Measurements from ENCODE around the gene RDX. TPM values are rescaled to one million over a fixed set of nuclear protein-coding genes. Genes with fewer than 3 reads are reported as not detected.

The RDX gene
- total RNA-seq (2022; extraction: Qiagen RNA extraction; ENCODE audit: low read depth), result 77.1 to 120 TPM (median 105 TPM) in 5 replicates

GRCh38 chr11:110296226-110297075 is at the start of gene RDX:
TSS of gene RDX (minus strand) at chr11:110296614. CDS start at chr11:110279692, 16,922 bp downstream.

Other genes starting within 250 kb of the RDX start
- 4.3 to 7.9 TPM (median 6.6 TPM) in 5 replicates for gene ZC3H12C, start 203.2 kb downstream of the RDX start, total RNA-seq (2022; extraction: Qiagen RNA extraction; ENCODE audit: low read depth)
- gene FDX1, start 133.3 kb upstream of the RDX start, total RNA-seq (2022; extraction: Qiagen RNA extraction; ENCODE audit: low read depth), result 11.6 to 15.2 TPM (median 13.1 TPM) in 5 replicates

All from A549 treated with DMSO at 1 μM for 4 hours (cell line).